Liver (tissue), 3 donors: ENCODE measurements around the gene GZMM.

Source experiments
- CTCF ChIP-seq: fragments of 150-350 bp; IDR thresholded peaks from 2 replicates; pipeline ENCODE4 v1.5.1; 2017; ENCODE audit warnings: improper control_type of control experiment, low read depth, low read length; ENCODE audit not compliant: missing input control
- EGR1 ChIP-seq, 2 donors: IDR thresholded peaks; 2 replicates each; pipeline ENCODE4 v1.6.1; 2016 to 2018; ENCODE audit warnings: antibody characterized with exemption in 2 of 2, low read depth in 2 of 2
- FOXA1 ChIP-seq: IDR thresholded peaks from 2 replicates; pipeline ENCODE4 v1.6.1; 2016; ENCODE audit warnings: antibody characterized with exemption
- JUND ChIP-seq, 2 donors: IDR thresholded peaks; 2 replicates each; pipeline ENCODE4 v1.6.1; 2016; ENCODE audit warnings: antibody characterized with exemption in 2 of 2
- NR2F2 ChIP-seq: IDR thresholded peaks from 2 replicates; pipeline ENCODE4 v1.6.1; 2016; ENCODE audit warnings: antibody characterized with exemption
- RAD21 ChIP-seq, 2 donors: IDR thresholded peaks; 2 replicates each; pipeline ENCODE4 v1.6.1; 2016; ENCODE audit warnings: antibody characterized with exemption in 2 of 2, mild to moderate bottlenecking in 2 of 2
- YY1 ChIP-seq: IDR thresholded peaks from 2 replicates; pipeline ENCODE4 v1.6.1; 2016; ENCODE audit warnings: antibody characterized with exemption, mild to moderate bottlenecking
- ZBTB33 ChIP-seq: IDR thresholded peaks from 2 replicates; pipeline ENCODE4 v1.6.1; 2016; ENCODE audit warnings: antibody characterized with exemption
- TF ChIP-seq, protein P1 (sequence below): IDR thresholded peaks from 2 replicates; pipeline ENCODE4 v1.6.1; 2016; ENCODE audit warnings: antibody characterized with exemption
- donor health status: healthy.
- donor health status: healthy.

DNA sequence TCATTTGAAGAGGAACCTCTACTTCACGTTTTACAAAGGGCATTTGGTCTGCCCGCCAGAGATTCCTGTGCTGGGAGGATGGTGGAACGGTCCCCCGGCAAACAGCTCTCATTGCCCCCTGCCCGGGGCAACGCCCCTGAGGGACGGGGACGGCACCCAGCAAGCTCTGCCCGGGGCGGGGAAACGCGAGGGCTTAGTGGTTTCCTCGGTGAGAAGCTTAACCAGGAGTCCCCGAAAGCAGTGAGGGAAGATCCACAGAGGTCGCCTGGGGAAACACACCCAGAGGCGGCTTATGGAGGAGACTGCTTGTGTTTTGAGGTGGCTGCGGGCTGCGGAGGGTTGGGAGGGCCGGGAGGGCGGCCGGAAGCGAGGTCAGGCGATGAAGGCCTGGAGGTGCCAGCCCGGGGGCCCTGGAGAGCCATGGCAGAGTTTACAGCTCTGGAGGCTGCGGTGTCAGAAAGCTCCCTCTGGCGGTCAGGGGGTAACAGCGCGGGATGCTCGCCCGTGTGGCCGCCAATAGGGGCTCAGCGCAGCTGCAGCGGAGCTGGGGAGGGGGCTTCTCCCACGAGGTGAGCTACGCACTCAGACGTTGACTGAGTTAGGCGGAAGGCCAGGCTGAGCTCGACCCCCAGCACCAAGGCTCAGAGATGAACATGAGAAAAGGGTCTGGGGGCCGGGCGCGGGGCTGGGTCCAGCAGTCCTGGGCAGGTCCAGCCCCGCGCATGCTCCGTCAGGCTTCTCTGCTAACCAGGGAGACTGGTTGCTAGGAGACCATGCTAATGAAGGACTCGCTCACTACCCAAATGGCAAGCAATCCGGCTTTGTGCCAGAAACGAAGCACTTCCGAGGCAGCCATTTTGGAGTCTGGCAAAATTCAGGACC, 37.2 kb upstream of the GZMM start:
- TF ChIP-seq CTCF, result peak; percentile 96
- no peak for TF ChIP-seq YY1
- TF ChIP-seq, protein P1, sequence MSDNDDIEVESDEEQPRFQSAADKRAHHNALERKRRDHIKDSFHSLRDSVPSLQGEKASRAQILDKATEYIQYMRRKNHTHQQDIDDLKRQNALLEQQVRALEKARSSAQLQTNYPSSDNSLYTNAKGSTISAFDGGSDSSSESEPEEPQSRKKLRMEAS, result peak; percentile 8
- peak; percentile 76 to 86 for TF ChIP-seq RAD21 (IDR thresholded peaks at IDR 0.05)
- no peak for TF ChIP-seq FOXA1
- no peak for TF ChIP-seq ZBTB33
- no peak for TF ChIP-seq JUND (IDR thresholded peaks at IDR 0.05)
- TF ChIP-seq NR2F2, result peak; percentile 25
- no peak for TF ChIP-seq EGR1 (IDR thresholded peaks at IDR 0.05; ENCODE audit: low read depth in 2 of 2)
